ENCODE measurements around the gene HBB. TPM values are rescaled to one million over a fixed set of nuclear protein-coding genes. Genes with fewer than 3 reads are reported as not detected.

Gene HBB
- total and polyA plus RNA-seq, 10 donors, result 107 to 40,257 (median 2,189) TPM

GRCh38 chr11:5272395-5273017, 45.6 kb upstream of the HBB start:
- H3K4me3 ChIP-seq, result no peak overlapping the region
- intact Hi-C loops (cut with DNase I; ENCODE audit: low total_unique reads), result no loop called here
- no peak for DNase-seq
- 60 to 83% (median 68%) methylated on average over 4 of the region's 4 CpGs for WGBS, 5 donors
- H3K27me3 ChIP-seq (replicated peaks in 1 of 7), result no peaks in the 10 kb centered on the region
- H3K36me3 ChIP-seq, result no peaks in the 10 kb centered on the region
- H3K27ac ChIP-seq, result no peak overlapping the region
- H3K4me1 ChIP-seq, result no peaks in the 10 kb centered on the region
- H3K9me3 ChIP-seq, result no peaks in the 10 kb centered on the region
- TF ChIP-seq POLR2AphosphoS5 (IDR thresholded peaks at IDR 0.05) (no peak), POLR2A (IDR thresholded peaks at IDR 0.05) (no peak), CTCF (IDR thresholded peaks at IDR 0.05 in 8 of 11, conservative IDR thresholded peaks at IDR 0.05 in 3 of 11) (no peak)

- no peak within 1 kb of the TSS for H3K27ac ChIP-seq
- H3K27me3 ChIP-seq (replicated peaks in 1 of 7), result no peaks in the 10 kb centered on the region
- no peak for DNase-seq
- no peaks in the 10 kb centered on the region for H3K9me3 ChIP-seq
- H3K4me1 ChIP-seq, result no peaks in the 10 kb centered on the region
- no peak within 1 kb of the TSS for H3K4me3 ChIP-seq
- H3K36me3 ChIP-seq, result no peaks in the 10 kb centered on the region
- intact Hi-C loops (cut with DNase I; ENCODE audit: low total_unique reads), result no loop called here
- 39 to 80% (median 70%) methylated on average over 4 of the region's 4 CpGs for WGBS, 5 donors
- TF ChIP-seq POLR2A (IDR thresholded peaks at IDR 0.05) (no peak), POLR2AphosphoS5 (IDR thresholded peaks at IDR 0.05) (no peak), CTCF (IDR thresholded peaks at IDR 0.05 in 8 of 11, conservative IDR thresholded peaks at IDR 0.05 in 3 of 11) (no peak)
Measured at GRCh38 chr11:5269715-5270147, 42.9 kb upstream of the HBB start, which contains the start of gene HBE1. HBE1 (minus strand) TSS chr11:5269945; CDS start chr11:5269890, 55 bp downstream.

DNA sequence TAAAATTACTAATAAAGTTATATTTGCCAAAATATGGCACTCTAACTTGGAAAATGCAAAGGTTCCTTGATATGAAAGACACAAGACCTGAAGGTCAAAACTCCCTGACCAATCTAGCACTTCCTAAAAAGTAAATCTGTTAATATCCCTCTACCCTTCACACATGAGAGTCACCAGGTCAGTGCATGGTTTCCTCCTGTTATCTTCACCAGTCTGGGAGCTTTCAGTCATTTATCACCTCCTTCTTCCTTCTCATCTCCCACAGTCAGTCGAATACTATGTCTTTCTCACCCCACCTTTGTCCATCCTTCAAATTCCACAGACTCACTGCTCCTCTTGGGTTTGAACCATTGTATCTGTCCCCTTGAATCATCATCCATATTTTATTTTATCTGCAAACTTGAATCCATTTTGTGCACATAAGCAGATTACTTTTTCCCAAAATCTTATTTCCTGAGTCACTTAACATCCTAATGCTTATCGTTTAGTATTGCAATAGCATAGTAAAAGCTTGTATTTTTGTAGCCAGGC, 40.2 kb upstream of the HBB start:
- no peak for TF ChIP-seq POLR2A (IDR thresholded peaks at IDR 0.05)
- TF ChIP-seq POLR2AphosphoS5 (IDR thresholded peaks at IDR 0.05), result no peak
- TF ChIP-seq CTCF (IDR thresholded peaks at IDR 0.05 in 8 of 11, conservative IDR thresholded peaks at IDR 0.05 in 3 of 11), result no peak
- Histone ChIP-seq H3K4me3 (no peak overlapping the region), H3K9me3 (peaks cover 0 to 2% (median 0%) of the 10 kb centered on the region in 8 donors), H3K27me3 (replicated peaks in 1 of 7) (no peaks in the 10 kb centered on the region), H3K36me3 (no peaks in the 10 kb centered on the region), H3K27ac (no peak overlapping the region), H3K4me1 (no peaks in the 10 kb centered on the region)
- DNase-seq, result no peak
- WGBS, 5 donors, result 69 to 87% (median 77%) methylated on average over 2 of the region's 2 CpGs
- intact Hi-C loops (cut with DNase I; ENCODE audit: low total_unique reads), result no loop called here

GRCh38 chr11:5266609-5267008, 39.7 kb upstream of the HBB start:
- intact Hi-C loops (cut with DNase I; ENCODE audit: low total_unique reads), result no loop called here

More at GRCh38 chr11:5266609-5267008, 39.7 kb upstream of the HBB start:
- H3K27ac ChIP-seq, result no peak overlapping the region
- DNase-seq, result no peak
- no peaks in the 10 kb centered on the region for H3K27me3 ChIP-seq (replicated peaks in 1 of 7)
- TF ChIP-seq POLR2A (IDR thresholded peaks at IDR 0.05), result no peak
- TF ChIP-seq CTCF (IDR thresholded peaks at IDR 0.05 in 8 of 11, conservative IDR thresholded peaks at IDR 0.05 in 3 of 11), result no peak
- no peak for TF ChIP-seq POLR2AphosphoS5 (IDR thresholded peaks at IDR 0.05)
- H3K4me3 ChIP-seq, result no peak overlapping the region
- H3K4me1 ChIP-seq, result no peaks in the 10 kb centered on the region
- H3K36me3 ChIP-seq, result no peaks in the 10 kb centered on the region
- H3K9me3 ChIP-seq, result peaks cover 0 to 5% (median 0%) of the 10 kb centered on the region in 8 donors

Data from spleen (tissue), 11 donors.